Esophagus muscularis mucosa (tissue), 4 donors: ENCODE results near the gene BCL3. TPM values are rescaled to one million over a fixed set of nuclear protein-coding genes. Genes with fewer than 3 reads are reported as not detected.
"Not testable (repeated sequence)": the region's sequence is repeated elsewhere in the genome, so short reads cannot be mapped to it uniquely, and the experiment has no call there.

Experiments
- DNase-seq: peaks from one replicate; pipeline ENCODE4 v3.0.0-alpha.2; 2017; ENCODE audit errors: extremely low spot score
- H3K27ac ChIP-seq, 4 donors: fragments of 200-600 bp; sonication (generic); replicated peaks in 1 of 4; 1 replicate in 3 of 4; 2 replicates in 1 of 4; pipeline ENCODE4 v1.5.1; 2016 to 2019; ENCODE audit warnings: mild to moderate bottlenecking in 1 of 4
- H3K27me3 ChIP-seq, 4 donors: fragments of 200-600 bp; sonication (generic); one replicate each; pipeline versions ENCODE4 v1.5.1 to v1.6.0; 2016 to 2019
- H3K36me3 ChIP-seq, 4 donors: fragments of 200-600 bp; sonication (generic); one replicate each; pipeline ENCODE4 v1.5.1; 2016 to 2019
- H3K4me1 ChIP-seq, 4 donors: fragments of 200-600 bp; sonication (generic); one replicate each; pipeline ENCODE4 v1.5.1; 2016 to 2019
- H3K4me3 ChIP-seq, 4 donors: fragments of 200-600 bp; sonication (generic); 1 replicate in 2 of 4; 2 replicates in 2 of 4; pipeline ENCODE4 v1.5.1; 2016 to 2019; ENCODE audit warnings: mild to moderate bottlenecking in 4 of 4, moderate library complexity in 1 of 4
- H3K9me3 ChIP-seq, 4 donors: fragments of 200-600 bp; sonication (generic); 1 replicate in 3 of 4; 2 replicates in 1 of 4; pipeline ENCODE4 v1.5.1; 2016 to 2019
- CTCF ChIP-seq, 3 experiments: fragments of 200-600 bp in 2 of 3; fragments of 450-650 bp in 1 of 3; sonication (generic) in 2 of 3; IDR thresholded peaks; one replicate each; pipeline ENCODE4 v1.5.1; 2017 to 2019; ENCODE audit warnings: antibody characterized with exemption in 3 of 3, mild to moderate bottlenecking in 2 of 3, moderate library complexity in 1 of 3
- EP300 ChIP-seq: sonication (generic); formaldehyde crosslinking; IDR thresholded peaks from one replicate; pipeline ENCODE4 v1.6.1; 2017; ENCODE audit warnings: antibody characterized with exemption
- POLR2A ChIP-seq: fragments of 450-650 bp; IDR thresholded peaks from one replicate; pipeline ENCODE4 v1.6.1; 2017; ENCODE audit warnings: antibody characterized with exemption, moderate library complexity, mild to moderate bottlenecking, low read depth
- POLR2AphosphoS5 ChIP-seq, 2 donors: sonication (generic); formaldehyde crosslinking; IDR thresholded peaks; one replicate each; pipeline ENCODE4 v1.6.1; 2017; ENCODE audit warnings: antibody characterized with exemption in 2 of 2
- WGBS: methylation state at CpG from one replicate; pipeline ENCODE4 v1.1.5; 2018; 5-methylcytosine and 5-hydroxymethylcytosine counted together
- intact Hi-C: fragments of 100-400 bp; cut with DNase I; formaldehyde crosslinking; loops from one replicate; pipeline ENCODE4 v1.15.1; 2023
- total RNA-seq, 4 donors: library from RNA; depleted of rRNA; stranded (reverse); fragments of >200 nt; gene quantifications; one replicate each; pipeline versions ENCODE4 v1.1.0 to v1.2.1, GENCODE V29; 2016

BCL3 gene
- total RNA-seq, 4 donors from 2014 or later: 10.0 to 147 (median 20.2) TPM

GRCh38 chr19:44777715-44778347 lies 29.3 kb downstream of the BCL3 start, which contains the start of gene CBLC:
Gene CBLC (plus strand): TSS chr19:44777890. CDS start chr19:44777932, 42 bp downstream.
- peak within 1 kb of the TSS in 1 of 4 donors; percentile 4 for H3K4me3 ChIP-seq
- 23% methylated on average over 9 of the region's 47 CpGs for WGBS
- intact Hi-C loops: no loop called here
- peaks cover 4 to 7% (median 6%) of the 10 kb centered on the region in 4 donors for H3K4me1 ChIP-seq
- H3K27me3 ChIP-seq: peaks cover 0 to 25% (median 4%) of the 10 kb centered on the region in 4 donors
- TF ChIP-seq POLR2AphosphoS5 (IDR thresholded peaks at IDR 0.05) (no peak), CTCF (IDR thresholded peaks at IDR 0.05) (no peak), EP300 (no peak), POLR2A (no peak)
- no peaks in the 10 kb centered on the region for H3K9me3 ChIP-seq
- H3K27ac ChIP-seq: no peak within 1 kb of the TSS
- no peaks in the 10 kb centered on the region for H3K36me3 ChIP-seq
- DNase-seq: no peak

GRCh38 chr19:44779150-44779549 lies 30.6 kb downstream of the BCL3 start:
- no peak for DNase-seq
- TF ChIP-seq POLR2AphosphoS5 (IDR thresholded peaks at IDR 0.05): no peak
- no peak for TF ChIP-seq CTCF (IDR thresholded peaks at IDR 0.05)
- TF ChIP-seq POLR2A: no peak
- TF ChIP-seq EP300: no peak
- 100% methylated on average over 2 of the region's 2 CpGs for WGBS
- no peak overlapping the region for H3K4me3 ChIP-seq
- no peak overlapping the region for H3K27ac ChIP-seq
- H3K36me3 ChIP-seq: no peaks in the 10 kb centered on the region
- H3K4me1 ChIP-seq: peaks cover 4 to 9% (median 7%) of the 10 kb centered on the region in 4 donors
- no peaks in the 10 kb centered on the region for H3K9me3 ChIP-seq
- peaks cover 0 to 22% (median 4%) of the 10 kb centered on the region in 4 donors for H3K27me3 ChIP-seq
- intact Hi-C loops: no loop called here

GRCh38 chr19:44781694-44782093 lies 33.2 kb downstream of the BCL3 start:
- intact Hi-C loops, DNase-seq, H3K36me3 ChIP-seq, H3K4me3 ChIP-seq, H3K9me3 ChIP-seq, H3K27ac ChIP-seq: not testable (repeated sequence)
- WGBS: 100% methylated on average over 1 of the region's 2 CpGs
- H3K4me1 ChIP-seq: peaks cover 4 to 14% (median 13%) of the 10 kb centered on the region in 4 donors
- peaks cover 0 to 17% (median 4%) of the 10 kb centered on the region in 4 donors for H3K27me3 ChIP-seq

GRCh38 chr19:44782729-44783128 lies 34.2 kb downstream of the BCL3 start:
- no peak for DNase-seq
- Histone ChIP-seq H3K4me1 (peaks cover 4 to 12% (median 11%) of the 10 kb centered on the region in 4 donors), H3K9me3 (no peaks in the 10 kb centered on the region), H3K27ac (no peak overlapping the region), H3K27me3 (peaks cover 0 to 10% (median 2%) of the 10 kb centered on the region in 4 donors), H3K4me3 (no peak overlapping the region), H3K36me3 (no peaks in the 10 kb centered on the region)
- intact Hi-C loops: no loop called here
- TF ChIP-seq EP300 (no peak), POLR2AphosphoS5 (IDR thresholded peaks at IDR 0.05) (no peak), CTCF (IDR thresholded peaks at IDR 0.05) (no peak)
- 95% methylated on average over 5 of the region's 5 CpGs for WGBS

- Histone ChIP-seq H3K27ac (no peak overlapping the region), H3K36me3 (no peaks in the 10 kb centered on the region), H3K4me3 (no peak overlapping the region), H3K4me1 (peaks cover 0 to 7% (median 7%) of the 10 kb centered on the region in 4 donors), H3K27me3 (peaks cover 0 to 4% (median 0%) of the 10 kb centered on the region in 4 donors), H3K9me3 (no peaks in the 10 kb centered on the region)
- 96% methylated on average over 4 of the region's 4 CpGs for WGBS
- TF ChIP-seq CTCF (IDR thresholded peaks at IDR 0.05) (no peak), POLR2AphosphoS5 (IDR thresholded peaks at IDR 0.05) (no peak), POLR2A (no peak), EP300 (no peak)
- DNase-seq: no peak
- intact Hi-C loops: no loop called here
These were observed 35.0 kb downstream of the BCL3 start for GRCh38 chr19:44783545-44783944.
